Umbilical cord (tissue), 2 donors: ENCODE data around the gene TTC9B. TPM values are rescaled to one million over a fixed set of nuclear protein-coding genes. Genes with fewer than 3 reads are reported as not detected.
"Not testable (repeated sequence)": the region's sequence is repeated elsewhere in the genome, so short reads cannot be mapped to it uniquely, and the experiment has no call there.

ENCODE experiments used
- DNase-seq: peaks from one replicate; pipeline ENCODE4 v3.0.0-alpha.2; 2015; ENCODE audit warnings: low spot score
- total RNA-seq: library from RNA; depleted of rRNA; stranded (reverse); fragments of >200 nt; gene quantifications from one replicate; pipeline ENCODE4 v1.2.3, GENCODE V29; 2014; ENCODE audit warnings: low replicate concordance; ENCODE audit not compliant: insufficient read depth

TTC9B gene
- total RNA-seq, 1 donor from 2014 or later, result not detected

DNA sequence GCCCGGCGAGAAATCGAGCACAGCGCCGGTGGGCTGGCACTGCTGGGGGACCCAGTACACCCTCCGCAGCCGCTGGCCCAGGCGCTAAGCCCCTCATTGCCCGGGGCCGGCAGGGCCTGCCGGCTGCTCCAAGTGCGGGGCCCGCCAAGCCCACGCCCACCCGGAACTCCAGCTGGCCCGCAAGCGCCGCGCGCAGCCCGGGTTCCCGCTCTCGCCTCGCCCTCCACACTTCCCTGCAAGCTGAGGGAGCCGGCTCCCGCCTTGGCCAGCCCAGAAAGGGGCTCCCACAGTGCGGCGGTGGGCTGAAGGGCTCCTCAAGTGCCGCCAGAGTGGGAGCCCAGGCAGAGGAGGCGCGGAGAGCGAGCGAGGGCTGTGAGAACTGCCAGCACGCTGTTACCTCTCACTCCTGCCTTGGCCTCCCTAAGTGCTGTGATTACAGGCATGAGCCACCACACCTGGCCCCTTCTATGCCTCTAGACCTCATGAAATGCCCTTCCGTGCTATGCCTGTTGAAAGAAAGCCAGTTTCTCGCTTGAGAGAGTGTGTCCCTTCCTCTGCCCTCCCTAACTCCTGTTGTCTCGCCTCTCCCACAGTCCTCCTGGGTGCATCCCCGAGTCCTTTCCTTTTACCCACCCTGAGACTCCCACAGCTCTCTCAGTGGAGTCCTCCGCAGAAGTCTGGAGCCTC, 47.7 kb downstream of the TTC9B start:
- DNase-seq, result not testable (repeated sequence)

- not testable (repeated sequence) for DNase-seq
Observed at GRCh38 chr19:40169482-40170302, 48.5 kb downstream of the TTC9B start.

Other genes with a start within 250 kb of the TTC9B start
- gene PSMC4, start 247.2 kb downstream of the TTC9B start, total RNA-seq, result 32.3 TPM
- gene ZNF546, start 221.3 kb downstream of the TTC9B start, total RNA-seq, result 42.4 TPM
- 23.6 TPM for gene ZNF780B, start 162.2 kb downstream of the TTC9B start, total RNA-seq
- 31.3 TPM for gene ZNF780A, start 127.4 kb downstream of the TTC9B start, total RNA-seq
- gene MAP3K10, start 27.0 kb downstream of the TTC9B start, total RNA-seq, result 3.9 TPM
- not detected for gene CCNP, start 8.3 kb upstream of the TTC9B start, total RNA-seq
- 81.6 TPM for gene AKT2, start 67.0 kb upstream of the TTC9B start, total RNA-seq
- gene C19orf47, start 130.0 kb upstream of the TTC9B start, total RNA-seq, result 3.4 TPM
- 280 TPM for gene PLD3, start 130.3 kb upstream of the TTC9B start, total RNA-seq
- 0.72 TPM for gene HIPK4, start 171.8 kb upstream of the TTC9B start, total RNA-seq
- 2.6 TPM for gene PRX, start 195.0 kb upstream of the TTC9B start, total RNA-seq
- 17.1 TPM for gene SERTAD1, start 207.6 kb upstream of the TTC9B start, total RNA-seq
- 37.1 TPM for gene SERTAD3, start 226.0 kb upstream of the TTC9B start, total RNA-seq
- 92.9 TPM for gene BLVRB, start 247.4 kb upstream of the TTC9B start, total RNA-seq
- gene SPTBN4, start 248.6 kb upstream of the TTC9B start, total RNA-seq, result 5.8 TPM